Esophagus muscularis mucosa (tissue), 4 donors: ENCODE data around the gene MAGI2. TPM values are rescaled to one million over a fixed set of nuclear protein-coding genes. Genes with fewer than 3 reads are reported as not detected.

Experiments
- DNase-seq: peaks from one replicate; pipeline ENCODE4 v3.0.0-alpha.2; 2017; ENCODE audit errors: extremely low spot score
- H3K27ac ChIP-seq, 4 donors: fragments of 200-600 bp; sonication (generic); replicated peaks in 1 of 4; 1 replicate in 3 of 4; 2 replicates in 1 of 4; pipeline ENCODE4 v1.5.1; 2016 to 2019; ENCODE audit warnings: mild to moderate bottlenecking in 1 of 4
- H3K27me3 ChIP-seq, 4 donors: fragments of 200-600 bp; sonication (generic); one replicate each; pipeline versions ENCODE4 v1.5.1 to v1.6.0; 2016 to 2019
- H3K36me3 ChIP-seq, 4 donors: fragments of 200-600 bp; sonication (generic); one replicate each; pipeline ENCODE4 v1.5.1; 2016 to 2019
- H3K4me1 ChIP-seq, 4 donors: fragments of 200-600 bp; sonication (generic); one replicate each; pipeline ENCODE4 v1.5.1; 2016 to 2019
- H3K4me3 ChIP-seq, 4 donors: fragments of 200-600 bp; sonication (generic); 1 replicate in 2 of 4; 2 replicates in 2 of 4; pipeline ENCODE4 v1.5.1; 2016 to 2019; ENCODE audit warnings: mild to moderate bottlenecking in 4 of 4, moderate library complexity in 1 of 4
- H3K9me3 ChIP-seq, 4 donors: fragments of 200-600 bp; sonication (generic); 1 replicate in 3 of 4; 2 replicates in 1 of 4; pipeline ENCODE4 v1.5.1; 2016 to 2019
- CTCF ChIP-seq, 3 experiments: fragments of 200-600 bp in 2 of 3; fragments of 450-650 bp in 1 of 3; sonication (generic) in 2 of 3; IDR thresholded peaks; one replicate each; pipeline ENCODE4 v1.5.1; 2017 to 2019; ENCODE audit warnings: antibody characterized with exemption in 3 of 3, mild to moderate bottlenecking in 2 of 3, moderate library complexity in 1 of 3
- EP300 ChIP-seq: sonication (generic); formaldehyde crosslinking; IDR thresholded peaks from one replicate; pipeline ENCODE4 v1.6.1; 2017; ENCODE audit warnings: antibody characterized with exemption
- POLR2A ChIP-seq: fragments of 450-650 bp; IDR thresholded peaks from one replicate; pipeline ENCODE4 v1.6.1; 2017; ENCODE audit warnings: antibody characterized with exemption, moderate library complexity, mild to moderate bottlenecking, low read depth
- POLR2AphosphoS5 ChIP-seq, 2 donors: sonication (generic); formaldehyde crosslinking; IDR thresholded peaks; one replicate each; pipeline ENCODE4 v1.6.1; 2017; ENCODE audit warnings: antibody characterized with exemption in 2 of 2
- whole genome bisulfite sequencing: methylation state at CpG from one replicate; pipeline ENCODE4 v1.1.5; 2018; 5-methylcytosine and 5-hydroxymethylcytosine counted together
- intact Hi-C: fragments of 100-400 bp; cut with DNase I; formaldehyde crosslinking; loops from one replicate; pipeline ENCODE4 v1.15.1; 2023
- total RNA-seq, 4 donors: library from RNA; depleted of rRNA; stranded (reverse); fragments of >200 nt; gene quantifications; one replicate each; pipeline versions ENCODE4 v1.1.0 to v1.2.1, GENCODE V29; 2016

The MAGI2 gene
- total RNA-seq, 4 donors from 2014 or later, result 14.4 to 22.3 (median 21.2) TPM

GRCh38 chr7:78165454-78165853 is 1288.0 kb downstream of the MAGI2 start:
- TF ChIP-seq POLR2A, result no peak
- TF ChIP-seq CTCF (IDR thresholded peaks at IDR 0.05), result no peak
- no peak for TF ChIP-seq EP300
- no peak for TF ChIP-seq POLR2AphosphoS5 (IDR thresholded peaks at IDR 0.05)
- whole genome bisulfite sequencing, result 72% methylated on average over 5 of the region's 5 CpGs
- Histone ChIP-seq H3K36me3 (no peaks in the 10 kb centered on the region), H3K4me3 (no peak overlapping the region), H3K9me3 (no peaks in the 10 kb centered on the region), H3K27me3 (no peaks in the 10 kb centered on the region), H3K4me1 (peaks cover 0 to 13% (median 9%) of the 10 kb centered on the region in 4 donors), H3K27ac (no peak overlapping the region)
- intact Hi-C loops, result no loop called here
- no peak for DNase-seq

GRCh38 chr7:78164459-78164858 is 1289.0 kb downstream of the MAGI2 start:
- intact Hi-C loops, result no loop called here
- H3K4me1 ChIP-seq, result peaks cover 0 to 13% (median 9%) of the 10 kb centered on the region in 4 donors
- H3K27ac ChIP-seq, result no peak overlapping the region
- no peaks in the 10 kb centered on the region for H3K27me3 ChIP-seq
- H3K9me3 ChIP-seq, result no peaks in the 10 kb centered on the region
- H3K4me3 ChIP-seq, result no peak overlapping the region
- DNase-seq, result no peak
- TF ChIP-seq POLR2AphosphoS5 (IDR thresholded peaks at IDR 0.05) (no peak), CTCF (IDR thresholded peaks at IDR 0.05) (no peak), EP300 (no peak), POLR2A (no peak)
- H3K36me3 ChIP-seq, result no peaks in the 10 kb centered on the region
- WGBS, result 44% methylated on average over 1 of the region's 1 CpG

- Histone ChIP-seq H3K9me3 (no peaks in the 10 kb centered on the region), H3K27me3 (no peaks in the 10 kb centered on the region), H3K4me3 (no peak overlapping the region), H3K4me1 (peaks cover 0 to 13% (median 9%) of the 10 kb centered on the region in 4 donors), H3K36me3 (no peaks in the 10 kb centered on the region), H3K27ac (no peak overlapping the region)
- intact Hi-C loops, result no loop called here
- WGBS, result 82% methylated on average over 5 of the region's 5 CpGs
- DNase-seq, result no peak
- TF ChIP-seq POLR2AphosphoS5 (IDR thresholded peaks at IDR 0.05), result no peak
- no peak for TF ChIP-seq CTCF (IDR thresholded peaks at IDR 0.05)
- TF ChIP-seq EP300, result no peak
- no peak for TF ChIP-seq POLR2A
Observed at GRCh38 chr7:78161781-78162180, 1291.7 kb downstream of the MAGI2 start.

- DNase-seq, result no peak
- H3K36me3 ChIP-seq, result no peaks in the 10 kb centered on the region
- TF ChIP-seq EP300 (no peak), POLR2AphosphoS5 (IDR thresholded peaks at IDR 0.05) (no peak), POLR2A (no peak), CTCF (IDR thresholded peaks at IDR 0.05) (no peak)
- no peaks in the 10 kb centered on the region for H3K9me3 ChIP-seq
- WGBS, result 100% methylated on average over 2 of the region's 2 CpGs
- H3K4me1 ChIP-seq, result peaks cover 0 to 7% (median 4%) of the 10 kb centered on the region in 4 donors
- H3K4me3 ChIP-seq, result no peak overlapping the region
- intact Hi-C loops, result no loop called here
- no peaks in the 10 kb centered on the region for H3K27me3 ChIP-seq
- no peak overlapping the region for H3K27ac ChIP-seq
Observed at GRCh38 chr7:78159545-78159944, 1293.9 kb downstream of the MAGI2 start.

GRCh38 chr7:78153285-78153684 is 1300.2 kb downstream of the MAGI2 start:
- peaks cover 0 to 49% (median 29%) of the 10 kb centered on the region in 4 donors for H3K4me1 ChIP-seq
- H3K36me3 ChIP-seq, result no peaks in the 10 kb centered on the region
- no peaks in the 10 kb centered on the region for H3K9me3 ChIP-seq
- 43% methylated on average over 4 of the region's 4 CpGs for WGBS
- DNase-seq, result no peak
- intact Hi-C loops, result no loop called here
- no peak for TF ChIP-seq POLR2A
- no peak for TF ChIP-seq EP300
- no peak for TF ChIP-seq POLR2AphosphoS5 (IDR thresholded peaks at IDR 0.05)
- no peak for TF ChIP-seq CTCF (IDR thresholded peaks at IDR 0.05)
- H3K27me3 ChIP-seq, result no peaks in the 10 kb centered on the region
- no peak overlapping the region for H3K27ac ChIP-seq
- no peak overlapping the region for H3K4me3 ChIP-seq
